Activated CD4-positive, CD25-positive, alpha-beta regulatory T cell (primary cell): ENCODE results near the gene LIMCH1.
"Not testable (repeated sequence)": the region's sequence is repeated elsewhere in the genome, so short reads cannot be mapped to it uniquely, and the experiment has no call there.

Source experiments
- DNase-seq, 4 experiments: peaks; one replicate each; lab custom pipeline; 2025; lab: John Stamatoyannopoulos, UW

LIMCH1 gene

GRCh38 chr4:41642746-41643145 lies 104.8 kb downstream of the LIMCH1 start:
- DNase-seq = not testable (repeated sequence)

GRCh38 chr4:41643331-41643730 lies 105.4 kb downstream of the LIMCH1 start:
- no peak for DNase-seq

DNA sequence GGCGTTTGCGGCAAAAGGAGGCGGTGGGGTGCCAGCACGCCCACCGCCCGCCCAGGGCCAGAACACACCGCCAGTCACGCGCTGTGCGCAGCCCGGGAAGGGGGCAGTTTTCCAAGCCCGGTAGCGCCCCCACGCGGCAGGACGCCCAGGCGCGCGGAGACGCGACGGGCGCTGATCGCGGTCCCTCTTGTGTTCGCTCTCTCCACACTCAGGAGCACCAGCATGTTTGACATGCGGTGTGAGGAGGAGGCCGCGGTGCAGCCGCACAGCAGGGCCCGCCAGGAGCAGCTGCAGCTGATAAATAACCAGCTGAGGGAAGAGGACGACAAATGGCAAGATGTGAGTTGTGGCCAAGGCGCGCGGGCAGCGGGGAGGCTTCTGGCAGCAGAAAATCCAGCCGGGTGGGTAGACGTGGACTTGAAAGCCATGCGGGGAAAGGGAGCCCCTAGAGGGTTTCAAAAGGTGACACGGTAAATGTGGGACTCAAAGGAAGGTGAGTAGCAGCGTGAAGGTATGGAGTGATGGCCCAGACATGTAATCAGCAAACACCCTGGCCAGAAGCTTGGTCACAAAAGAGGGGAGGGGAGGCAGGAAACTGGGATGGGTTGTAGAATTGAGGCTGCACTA lies 106.4 kb downstream of the LIMCH1 start:
- no peak for DNase-seq

DNA sequence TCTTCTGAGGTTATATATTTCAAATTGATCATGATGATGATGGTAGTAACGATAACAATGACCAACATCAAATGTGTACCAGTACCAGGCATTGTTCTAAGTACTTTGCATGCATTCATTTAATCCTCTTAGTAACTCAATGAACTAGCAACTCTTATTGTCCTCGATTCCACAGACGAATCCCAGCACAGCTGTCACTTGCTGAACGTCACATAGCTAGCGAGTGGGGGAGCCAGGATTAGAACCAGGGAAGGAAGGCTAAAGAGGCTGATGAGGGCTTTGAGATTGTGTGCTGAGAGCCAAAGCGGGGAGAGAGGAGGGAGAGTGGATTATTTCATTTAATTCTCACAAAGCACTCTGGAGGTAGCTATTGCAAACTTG lies 106.9 kb downstream of the LIMCH1 start:
- DNase-seq = no peak

- DNase-seq = no peak
Measured at GRCh38 chr4:41645728-41646390, 107.9 kb downstream of the LIMCH1 start.

DNA sequence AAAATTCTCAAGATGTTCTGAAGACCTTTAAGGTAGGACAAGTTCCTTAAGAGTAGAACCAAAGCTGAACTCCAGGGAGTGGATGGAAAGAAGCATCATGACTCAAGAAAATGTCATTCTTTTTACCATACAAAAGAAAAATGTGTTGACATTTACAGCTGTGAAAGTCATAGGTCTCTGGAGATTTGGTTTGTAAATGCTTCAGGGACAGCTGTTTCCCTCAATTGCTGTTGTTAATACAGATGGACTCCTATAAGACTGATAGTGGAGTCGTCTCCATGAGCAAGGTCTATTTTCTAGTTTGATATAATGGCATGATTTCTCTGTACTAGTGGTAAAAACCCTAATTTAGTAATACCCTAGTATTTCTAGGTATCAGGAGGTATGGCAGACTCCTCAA lies 108.9 kb downstream of the LIMCH1 start:
- DNase-seq = no peak

GRCh38 chr4:41647383-41647782 lies 109.4 kb downstream of the LIMCH1 start:
- no peak for DNase-seq

- DNase-seq = not testable (repeated sequence)
Measured at GRCh38 chr4:41651150-41651549, 113.2 kb downstream of the LIMCH1 start.

DNA sequence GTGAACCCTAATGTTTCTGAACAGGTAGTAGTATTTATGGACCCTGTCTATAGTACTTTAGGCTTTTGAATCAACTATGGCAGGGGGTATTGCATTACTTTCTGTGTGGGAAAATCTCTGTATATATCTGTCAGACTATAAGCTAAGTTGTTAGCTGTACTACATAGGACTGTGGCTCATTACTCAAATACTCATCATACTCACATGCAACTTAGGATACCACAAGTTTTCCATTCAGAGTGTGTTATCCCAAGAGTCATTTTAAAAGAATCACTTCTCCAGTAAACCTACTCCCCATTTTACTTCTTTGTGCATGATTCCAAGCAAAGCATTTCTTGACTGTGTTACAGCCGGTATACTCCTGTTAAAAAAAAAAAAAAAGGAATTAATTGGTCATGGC lies 115.0 kb downstream of the LIMCH1 start:
- DNase-seq = no peak

- no peak for DNase-seq
Measured at GRCh38 chr4:41653523-41653922, 115.6 kb downstream of the LIMCH1 start.

- no peak for DNase-seq
Measured at GRCh38 chr4:41655177-41655576, 117.2 kb downstream of the LIMCH1 start.

DNA sequence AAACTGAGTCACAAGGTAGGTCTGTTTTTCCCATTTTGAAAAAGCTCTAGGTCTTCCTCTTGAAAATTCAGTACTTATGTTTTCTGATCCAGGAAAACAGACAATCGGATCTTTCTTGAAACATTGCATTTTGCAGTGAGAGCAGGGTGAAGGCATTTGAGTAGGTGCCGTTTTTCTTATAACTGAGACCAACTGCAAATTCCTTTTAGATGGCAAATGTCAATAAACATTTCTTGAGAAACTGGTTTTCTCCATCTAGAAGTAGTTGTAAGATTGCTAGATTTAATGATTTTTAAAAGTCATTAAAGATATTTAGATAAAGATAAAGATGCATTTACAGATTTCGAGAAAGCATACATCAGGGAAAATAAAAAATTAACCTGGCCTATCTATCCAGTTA lies 118.1 kb downstream of the LIMCH1 start:
- no peak for DNase-seq

GRCh38 chr4:41656572-41657520 lies 118.9 kb downstream of the LIMCH1 start:
- DNase-seq = no peak

- DNase-seq = no peak
Measured at GRCh38 chr4:41657561-41657960, 119.6 kb downstream of the LIMCH1 start.

- DNase-seq = no peak
Measured at GRCh38 chr4:41658163-41658562, 120.2 kb downstream of the LIMCH1 start.

- DNase-seq = no peak
Measured at GRCh38 chr4:41660352-41660751, 122.4 kb downstream of the LIMCH1 start.

GRCh38 chr4:41661442-41662076 lies 123.6 kb downstream of the LIMCH1 start:
- DNase-seq = peak in 1 of 4 experiments; percentile 9

- DNase-seq = no peak
Measured at GRCh38 chr4:41665636-41666207, 127.8 kb downstream of the LIMCH1 start.

DNA sequence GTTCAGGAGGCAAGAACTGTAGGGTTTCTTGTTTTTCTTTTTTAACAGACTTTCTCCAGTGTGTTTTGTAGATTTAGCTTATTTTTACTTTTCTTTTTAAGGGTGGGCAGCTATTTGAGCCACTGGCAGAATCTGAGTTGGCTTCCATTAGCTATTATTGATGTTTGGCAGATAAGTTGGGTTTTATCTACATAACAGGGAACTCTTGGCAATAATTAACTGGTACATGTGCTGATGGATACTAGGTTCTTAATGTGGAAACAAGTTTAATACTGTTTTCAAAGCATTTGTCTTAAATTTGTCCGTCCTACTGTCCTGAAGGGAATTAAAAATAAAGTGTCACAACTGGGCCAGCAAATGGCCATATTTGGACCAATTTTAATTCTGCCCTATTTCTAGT lies 130.1 kb downstream of the LIMCH1 start:
- no peak for DNase-seq

- no peak for DNase-seq
Measured at GRCh38 chr4:41670530-41670929, 132.6 kb downstream of the LIMCH1 start.

- no peak for DNase-seq
Measured at GRCh38 chr4:41670982-41671381, 133.0 kb downstream of the LIMCH1 start.
